Activated naive CD4-positive, alpha-beta T cell treated with anti-CD3 and anti-CD28 coated beads, Interleukin-2, amount 50 U/mL, for 16 hours (primary cell): ENCODE data around the gene ZWILCH.
"Not testable (repeated sequence)": the region's sequence is repeated elsewhere in the genome, so short reads cannot be mapped to it uniquely, and the experiment has no call there.

Source experiments
- DNase-seq: peaks from one replicate; pipeline ENCODE4 v3.0.0-alpha.2; 2020

ZWILCH gene

DNA sequence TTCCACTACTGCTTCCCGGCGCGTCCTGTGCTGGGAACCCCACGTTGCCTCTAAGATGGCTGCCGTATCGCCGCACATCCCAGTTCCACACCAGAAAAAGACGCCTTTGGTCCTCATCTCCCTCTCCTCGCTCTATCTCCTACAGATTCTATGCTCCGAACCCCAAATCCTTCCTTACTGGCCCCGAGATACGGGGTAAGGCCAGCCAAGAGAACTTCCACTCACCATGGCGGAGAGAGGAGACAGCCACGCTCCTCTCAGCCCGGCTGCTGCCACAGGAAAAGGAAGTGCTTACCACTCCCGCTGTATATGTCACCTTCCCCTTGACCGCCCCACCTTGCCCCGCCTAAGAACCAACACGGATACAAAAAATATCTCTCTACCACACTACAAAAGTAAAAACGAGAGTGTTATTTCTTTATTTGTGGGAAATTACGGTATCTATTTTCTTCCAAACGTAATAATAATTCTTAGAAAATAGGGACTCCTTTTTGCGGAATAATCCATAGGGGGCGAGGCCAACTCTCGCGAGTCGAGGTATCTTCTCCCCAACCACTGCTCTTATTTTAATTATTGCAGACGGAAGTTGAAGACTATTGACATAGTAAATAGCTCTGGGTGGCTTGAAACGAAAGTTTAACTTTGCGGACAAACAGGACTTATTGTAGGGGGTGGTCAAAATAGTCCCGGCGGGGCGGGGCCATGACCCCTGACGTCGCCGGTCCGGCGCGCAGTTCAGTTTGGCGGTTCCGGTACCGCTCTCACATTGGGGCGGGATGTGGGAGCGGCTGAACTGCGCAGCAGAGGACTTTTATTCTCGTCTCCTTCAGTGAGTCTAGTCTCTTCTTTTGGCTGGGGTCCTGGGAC, at the start of gene ZWILCH, which contains the start of gene RPL4:
TSS of gene ZWILCH (plus strand) at position 764 of the 867 bp plus-strand sequence. CDS start at position 777, 13 bp downstream.
TSS of gene RPL4 (minus strand) at position 293 of the 867 bp plus-strand sequence. CDS start at position 228, 65 bp downstream.
- DNase-seq: peak; percentile 84

DNA sequence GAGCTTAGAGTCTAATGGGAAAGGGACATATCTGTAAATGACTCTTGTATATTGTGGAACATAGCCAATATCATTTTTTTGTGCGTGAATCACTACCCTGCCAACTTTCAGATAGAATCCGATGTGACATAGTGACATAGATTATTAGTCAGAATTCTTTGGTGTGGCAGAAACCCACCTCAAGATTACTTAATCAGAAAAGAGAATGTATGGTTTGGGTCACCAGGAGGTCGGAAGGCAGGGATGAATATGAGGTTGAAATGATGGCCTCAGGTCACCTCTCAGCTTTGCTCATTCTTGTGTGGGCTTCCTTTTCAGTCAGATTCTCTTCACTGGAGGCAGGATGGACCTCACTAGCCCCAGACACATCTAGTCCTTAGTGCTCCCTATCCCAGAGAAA, 48.9 kb upstream of the ZWILCH start:
- no peak for DNase-seq

- DNase-seq: no peak
Measured at GRCh38 chr15:66459818-66460615, 45.1 kb upstream of the ZWILCH start.

- not testable (repeated sequence) for DNase-seq
Measured at GRCh38 chr15:66461294-66461693, 43.8 kb upstream of the ZWILCH start.

DNA sequence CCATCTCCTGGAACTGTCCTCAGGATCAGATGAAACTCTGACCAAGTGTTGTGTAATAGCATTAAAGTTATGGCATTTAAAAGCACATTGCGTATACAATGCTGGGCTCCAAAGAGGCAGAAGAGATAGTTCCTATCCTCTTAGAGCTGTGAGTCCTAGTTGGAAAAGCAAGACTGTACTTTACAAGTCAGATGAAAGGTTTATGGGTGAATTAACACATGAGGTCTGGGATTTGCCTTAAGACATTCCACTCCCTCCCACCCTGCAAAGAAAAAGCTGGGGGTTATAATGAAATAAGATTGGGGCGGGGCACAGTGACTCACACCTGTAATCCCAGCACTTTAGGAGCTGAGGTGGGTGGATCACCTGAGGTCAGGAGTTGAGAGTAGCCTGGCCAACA, 43.2 kb upstream of the ZWILCH start:
- no peak for DNase-seq

GRCh38 chr15:66462627-66463026, 42.5 kb upstream of the ZWILCH start:
- no peak for DNase-seq

DNA sequence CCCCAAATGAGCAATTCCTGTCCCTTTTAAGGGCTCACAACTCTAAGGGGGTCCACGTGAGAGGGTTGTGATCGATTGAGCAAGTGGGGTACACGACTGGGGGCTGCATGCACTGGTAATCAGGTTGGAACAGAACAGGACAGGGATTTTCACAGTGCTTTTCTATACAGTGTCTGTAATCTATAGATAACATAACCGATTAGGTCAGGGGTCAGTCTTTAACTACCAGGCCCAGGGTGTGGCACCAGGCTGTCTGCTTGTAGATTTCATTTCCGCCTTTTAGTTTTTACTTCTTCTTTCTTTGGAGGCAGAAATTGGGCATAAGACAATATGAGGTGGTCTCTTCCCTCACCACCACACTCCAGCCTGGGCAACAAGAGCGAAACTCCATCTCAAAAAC, 39.8 kb upstream of the ZWILCH start:
- not testable (repeated sequence) for DNase-seq

- not testable (repeated sequence) for DNase-seq
Measured at GRCh38 chr15:66467162-66468040, 37.7 kb upstream of the ZWILCH start.

GRCh38 chr15:66470825-66471224, 34.3 kb upstream of the ZWILCH start:
- DNase-seq: not testable (repeated sequence)

- peak; percentile 38 for DNase-seq
Measured at GRCh38 chr15:66472176-66472999, 32.7 kb upstream of the ZWILCH start.

- no peak for DNase-seq
Measured at GRCh38 chr15:66474135-66474534, 31.0 kb upstream of the ZWILCH start.

DNA sequence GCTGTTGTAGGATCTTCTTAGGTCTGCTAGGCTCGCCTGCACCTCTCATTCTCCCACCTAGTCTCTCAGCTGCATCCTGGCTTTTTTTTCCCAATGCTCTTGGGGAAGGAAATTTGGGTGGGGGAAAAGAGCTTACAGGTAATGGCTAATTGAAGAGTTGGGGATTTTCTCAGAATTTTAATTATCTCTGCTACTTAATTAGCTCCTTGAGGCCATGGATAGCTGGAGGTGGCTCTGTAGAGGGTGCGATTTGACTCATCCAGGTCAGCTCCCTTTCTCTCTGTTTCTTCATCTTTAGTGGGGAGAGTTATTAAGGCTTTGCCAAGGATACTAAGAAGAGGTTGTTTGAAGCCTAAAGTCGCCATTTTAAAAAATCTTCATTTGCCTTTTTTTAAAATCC, 30.2 kb upstream of the ZWILCH start:
- no peak for DNase-seq

DNA sequence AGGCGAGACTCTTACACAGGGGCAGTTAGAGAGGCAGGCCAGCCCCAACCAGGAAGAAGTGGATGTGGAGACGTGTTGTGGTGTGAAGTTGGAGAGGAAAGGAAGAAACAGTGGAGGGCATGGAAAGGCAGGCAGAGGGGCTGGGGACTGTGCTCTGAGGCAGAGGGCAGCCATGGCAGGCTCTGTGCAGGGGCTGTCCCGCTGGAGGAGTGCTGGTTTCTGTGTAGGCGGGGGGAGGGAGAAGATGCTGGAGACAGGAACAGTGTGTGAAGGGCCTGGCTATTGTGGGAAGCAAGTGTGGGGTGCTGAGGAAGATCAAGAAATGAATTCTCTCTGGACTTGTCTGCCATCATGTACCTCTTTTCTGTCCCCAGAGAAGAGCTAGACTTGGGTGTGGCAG, 28.6 kb upstream of the ZWILCH start:
- no peak for DNase-seq

DNA sequence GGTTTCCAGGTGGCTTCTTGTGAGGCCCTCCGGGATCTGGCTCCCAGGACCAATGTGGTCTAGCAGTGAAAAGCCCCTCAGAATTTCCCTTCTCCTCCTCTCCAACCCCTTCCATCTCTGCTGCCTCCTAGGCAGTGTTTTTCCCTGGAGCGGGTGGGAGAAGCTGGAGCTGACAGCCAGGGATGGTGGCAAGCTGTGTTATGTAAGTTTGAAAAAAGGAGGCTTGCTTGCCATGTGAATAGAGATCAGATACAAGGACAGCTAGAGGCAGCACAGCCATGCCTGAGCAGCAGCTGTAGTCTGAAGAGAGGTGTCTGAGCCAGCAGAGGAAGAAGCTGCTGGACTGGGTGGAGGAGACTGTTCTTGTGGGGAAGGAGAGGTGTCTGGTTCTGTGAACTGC, 28.1 kb upstream of the ZWILCH start:
- DNase-seq: no peak

- no peak for DNase-seq
Measured at GRCh38 chr15:66480267-66480666, 24.9 kb upstream of the ZWILCH start.

DNA sequence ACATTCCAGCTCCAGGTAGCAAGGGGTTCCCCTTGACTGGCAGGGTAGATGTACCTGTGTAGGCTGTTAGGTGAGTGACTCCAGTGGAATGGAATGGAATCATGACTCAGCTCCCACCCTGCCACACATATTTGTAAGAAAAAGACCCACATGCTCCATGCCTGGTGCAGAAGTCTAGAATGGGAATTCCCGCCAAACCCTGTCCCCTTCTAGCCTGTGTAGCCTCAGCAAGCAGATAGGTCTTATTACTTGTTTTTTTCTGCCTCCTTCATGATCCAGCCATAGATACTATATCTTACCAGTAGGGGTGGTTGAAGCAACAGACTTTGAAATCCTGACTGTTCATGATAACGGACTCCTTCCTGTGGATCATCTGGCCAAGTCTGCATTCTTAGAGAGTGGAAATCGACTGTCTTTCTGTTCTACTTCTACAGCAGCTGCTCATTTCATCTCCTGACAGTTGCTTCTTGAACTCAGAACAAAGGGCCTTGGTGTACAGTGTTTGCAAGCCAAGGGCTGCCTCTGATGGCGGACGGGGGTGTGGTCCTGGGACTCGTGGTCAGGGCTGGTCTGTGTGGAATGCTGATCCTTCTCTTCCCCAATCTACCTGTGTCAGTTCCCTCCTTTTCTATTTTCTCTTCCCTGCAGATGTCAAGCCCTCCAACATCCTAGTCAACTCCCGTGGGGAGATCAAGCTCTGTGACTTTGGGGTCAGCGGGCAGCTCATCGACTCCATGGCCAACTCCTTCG, 23.8 kb upstream of the ZWILCH start:
- DNase-seq: no peak

DNA sequence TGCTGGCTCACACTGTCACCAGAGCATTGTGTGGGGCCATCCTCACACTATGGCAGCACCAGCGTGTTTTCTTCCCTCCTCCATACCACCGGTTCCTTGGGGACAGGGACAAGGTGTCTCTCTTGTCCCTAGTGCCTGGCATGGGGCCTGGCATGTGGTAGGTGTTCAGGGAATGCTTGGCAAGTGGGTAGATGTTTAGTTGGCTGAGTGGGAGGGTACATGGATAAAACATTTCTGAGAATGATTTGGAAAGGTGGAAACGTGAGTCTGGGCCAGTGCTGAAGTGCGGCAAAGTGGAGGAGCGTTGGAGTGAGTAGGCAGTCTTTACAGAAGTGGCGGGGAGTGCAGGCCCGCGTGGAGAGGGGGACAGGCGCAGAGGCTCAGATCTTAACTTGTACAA, 22.6 kb upstream of the ZWILCH start:
- no peak for DNase-seq

GRCh38 chr15:66483131-66483566, 22.0 kb upstream of the ZWILCH start:
- no peak for DNase-seq

- DNase-seq: no peak
Measured at GRCh38 chr15:66484539-66485112, 20.5 kb upstream of the ZWILCH start.

DNA sequence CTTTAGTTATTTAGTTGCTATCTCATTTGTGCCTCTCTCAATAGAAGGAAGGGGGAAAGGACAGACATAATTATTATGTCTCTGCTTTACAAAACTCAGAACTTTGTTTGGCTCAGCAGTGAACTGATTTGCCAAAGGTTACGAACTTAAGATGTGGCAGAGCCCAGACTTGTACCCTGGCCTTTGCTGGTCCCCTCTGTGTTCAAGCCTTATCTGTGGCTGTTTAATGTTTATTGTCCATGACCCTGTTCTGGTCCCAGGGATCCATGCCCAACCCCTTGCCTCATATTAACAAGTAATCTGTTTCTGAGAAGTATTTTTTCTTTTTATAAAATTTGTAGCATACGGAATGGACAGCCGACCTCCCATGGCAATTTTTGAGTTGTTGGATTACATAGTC, 18.2 kb upstream of the ZWILCH start:
- DNase-seq: no peak

GRCh38 chr15:66488525-66488924, 16.6 kb upstream of the ZWILCH start:
- no peak for DNase-seq
